BJ (cell line): ENCODE results near the gene ADAMTS7. TPM values are rescaled to one million over a fixed set of nuclear protein-coding genes. Genes with fewer than 3 reads are reported as not detected.
"Not testable (repeated sequence)": the region's sequence is repeated elsewhere in the genome, so short reads cannot be mapped to it uniquely, and the experiment has no call there.

Experiments used
- CTCF ChIA-PET: fragments of 350-600 bp; formaldehyde crosslinking; extraction: SDS; loops from one replicate; lab custom pipeline; 2021; ENCODE audit warnings: antibody characterized with exemption, inconsistent platforms; lab: Yijun Ruan, JAX
- POLR2A ChIA-PET: fragments of 300-600 bp; sonication (Branson Sonifier 250); formaldehyde crosslinking; extraction: SDS; loops from one replicate; lab custom pipeline; 2021; ENCODE audit warnings: antibody characterized with exemption; lab: Charles Lee
- DNase-seq: peaks from one replicate; pipeline ENCODE4 v3.0.0-alpha.2; 2011; ENCODE audit warnings: low read depth
- H3K27me3 ChIP-seq: 2 replicates; pipeline ENCODE4 v1.6.0; 2011; ENCODE audit warnings: low read length; ENCODE audit not compliant: control insufficient read depth, insufficient read depth
- H3K36me3 ChIP-seq: 2 replicates; pipeline ENCODE4 v1.5.1; 2011; ENCODE audit warnings: low read length; ENCODE audit not compliant: control insufficient read depth, insufficient read depth
- H3K4me3 ChIP-seq: 2 replicates; pipeline ENCODE4 v1.5.1; 2011; ENCODE audit warnings: low read depth, mild to moderate bottlenecking, control low read depth, low read length
- CTCF ChIP-seq: IDR thresholded peaks from 2 replicates; pipeline ENCODE4 v1.5.1; 2011; ENCODE audit warnings: low read depth, mild to moderate bottlenecking, control low read depth, inconsistent platforms, low read length, moderate library complexity; ENCODE audit not compliant: insufficient read depth
- polyA plus RNA-seq: library from polyadenylated mRNA; depleted of rRNA; stranded (reverse); fragments of >200 nt; gene quantifications from 2 replicates; pipeline ENCODE4 v1.2.3, GENCODE V29; 2011

ADAMTS7 gene
- polyA plus RNA-seq, 1 experiment, result 9.6 TPM

- H3K4me3 ChIP-seq, POLR2A ChIA-PET, H3K27me3 ChIP-seq, H3K36me3 ChIP-seq, DNase-seq: not testable (repeated sequence)
- CTCF ChIA-PET, result interaction anchor here (0.6 to 2.0 kb wide), 3 partner anchors 11 to 61 kb away, joined by 3 to 9 read pairs (median 5); no protein-coding TSS in a partner anchor
- TF ChIP-seq CTCF, result 0 out of 2 replicates have a peak, but pooled peaks have one; percentile 10
Measured at GRCh38 chr15:78798355-78798754, 12.9 kb downstream of the ADAMTS7 start.

GRCh38 chr15:78797951-78798350, 13.3 kb downstream of the ADAMTS7 start:
- peaks cover 4% of the 10 kb centered on the region for H3K36me3 ChIP-seq
- ChIA-PET CTCF (interaction anchor here (0.6 to 2.0 kb wide), 3 partner anchors 11 to 62 kb away, joined by 3 to 9 read pairs (median 5); no protein-coding TSS in a partner anchor), POLR2A (no interaction called here)
- H3K4me3 ChIP-seq, result no peak overlapping the region
- TF ChIP-seq CTCF, result no peak
- H3K27me3 ChIP-seq, result no peaks in the 10 kb centered on the region
- no peak for DNase-seq

GRCh38 chr15:78796510-78796909, 14.8 kb downstream of the ADAMTS7 start:
- H3K4me3 ChIP-seq, result no peak overlapping the region
- peaks cover 4% of the 10 kb centered on the region for H3K36me3 ChIP-seq
- POLR2A ChIA-PET, result no interaction called here
- TF ChIP-seq CTCF, result no peak
- CTCF ChIA-PET, result interaction anchor here (1.1 to 1.7 kb wide), 2 partner anchors 9 to 12 kb away, joined by 3 to 9 read pairs; no protein-coding TSS in a partner anchor
- no peaks in the 10 kb centered on the region for H3K27me3 ChIP-seq
- no peak for DNase-seq

GRCh38 chr15:78795043-78795442, 16.2 kb downstream of the ADAMTS7 start:
- CTCF ChIA-PET, result interaction anchor here (1.7 kb wide), 1 partner anchor 13 kb away, joined by 9 read pairs; no protein-coding TSS in a partner anchor
- Histone ChIP-seq H3K36me3 (peaks cover 4% of the 10 kb centered on the region), H3K27me3 (no peaks in the 10 kb centered on the region), H3K4me3 (no peak overlapping the region)
- DNase-seq, result no peak
- POLR2A ChIA-PET, result no interaction called here
- no peak for TF ChIP-seq CTCF

- H3K36me3 ChIP-seq, CTCF ChIA-PET, DNase-seq, H3K27me3 ChIP-seq, POLR2A ChIA-PET, H3K4me3 ChIP-seq: not testable (repeated sequence)
Measured at GRCh38 chr15:78794446-78794845, 16.8 kb downstream of the ADAMTS7 start.

GRCh38 chr15:78791357-78791756, 19.9 kb downstream of the ADAMTS7 start:
- Histone ChIP-seq H3K4me3 (no peak overlapping the region), H3K27me3 (no peaks in the 10 kb centered on the region), H3K36me3 (peaks cover 7% of the 10 kb centered on the region)
- no peak for TF ChIP-seq CTCF
- ChIA-PET CTCF (no interaction called here), POLR2A (no interaction called here)
- no peak for DNase-seq
